ENCODE results near the gene CLN6. TPM values are rescaled to one million over a fixed set of nuclear protein-coding genes. Genes with fewer than 3 reads are reported as not detected.

The CLN6 gene
- total RNA-seq, 2 donors from 2014 or later: 6.4 to 7.4 TPM

DNA sequence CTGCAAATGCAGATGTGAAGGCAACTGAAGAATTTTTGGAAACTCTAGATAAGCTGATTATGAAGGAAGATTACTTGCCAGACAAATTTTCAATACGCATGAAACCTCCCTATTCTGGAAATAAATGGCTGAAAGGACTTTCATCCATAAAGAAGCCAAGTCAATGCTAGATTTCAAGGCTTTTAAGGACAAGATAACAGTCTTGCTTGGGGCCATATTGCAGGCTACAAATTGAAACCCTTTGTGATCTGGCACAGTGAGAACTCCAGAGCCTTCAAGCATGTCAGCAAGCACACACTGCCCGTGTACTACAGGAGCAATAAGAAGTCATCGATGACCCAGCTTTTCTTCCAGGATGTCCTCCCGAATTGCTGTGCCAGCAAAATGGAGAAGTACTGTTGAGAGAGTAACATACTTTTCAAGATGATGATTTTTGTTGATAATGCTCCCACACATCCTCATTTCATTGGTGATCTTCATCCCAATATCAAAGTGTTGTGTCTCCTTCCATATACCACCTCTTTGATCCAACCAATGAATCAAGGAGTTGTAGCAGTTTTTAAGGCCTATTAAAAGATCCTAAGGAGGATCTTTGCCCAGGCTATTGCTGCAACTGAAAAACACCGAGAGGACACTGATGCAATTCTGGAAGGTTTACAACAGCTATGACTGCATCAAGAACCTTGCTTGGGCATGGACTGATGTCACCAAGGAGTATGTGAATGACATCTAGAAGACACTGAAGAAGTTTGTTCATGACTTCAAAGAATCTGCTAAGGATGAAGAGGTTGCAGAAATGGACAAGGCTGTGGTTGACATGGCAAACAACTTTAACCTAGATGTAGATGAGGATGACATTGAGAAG is 44.7 kb downstream of the CLN6 start:
- Histone ChIP-seq H3K9me3 (no peaks in the 10 kb centered on the region), H3K36me3 (peaks cover 45% of the 10 kb centered on the region), H3K4me1 (peaks cover 0 to 31% of the 10 kb centered on the region in 2 donors), H3K27ac (no peak overlapping the region), H3K27me3 (no peaks in the 10 kb centered on the region), H3K4me3 (no peak overlapping the region)
- TF ChIP-seq, protein P1, sequence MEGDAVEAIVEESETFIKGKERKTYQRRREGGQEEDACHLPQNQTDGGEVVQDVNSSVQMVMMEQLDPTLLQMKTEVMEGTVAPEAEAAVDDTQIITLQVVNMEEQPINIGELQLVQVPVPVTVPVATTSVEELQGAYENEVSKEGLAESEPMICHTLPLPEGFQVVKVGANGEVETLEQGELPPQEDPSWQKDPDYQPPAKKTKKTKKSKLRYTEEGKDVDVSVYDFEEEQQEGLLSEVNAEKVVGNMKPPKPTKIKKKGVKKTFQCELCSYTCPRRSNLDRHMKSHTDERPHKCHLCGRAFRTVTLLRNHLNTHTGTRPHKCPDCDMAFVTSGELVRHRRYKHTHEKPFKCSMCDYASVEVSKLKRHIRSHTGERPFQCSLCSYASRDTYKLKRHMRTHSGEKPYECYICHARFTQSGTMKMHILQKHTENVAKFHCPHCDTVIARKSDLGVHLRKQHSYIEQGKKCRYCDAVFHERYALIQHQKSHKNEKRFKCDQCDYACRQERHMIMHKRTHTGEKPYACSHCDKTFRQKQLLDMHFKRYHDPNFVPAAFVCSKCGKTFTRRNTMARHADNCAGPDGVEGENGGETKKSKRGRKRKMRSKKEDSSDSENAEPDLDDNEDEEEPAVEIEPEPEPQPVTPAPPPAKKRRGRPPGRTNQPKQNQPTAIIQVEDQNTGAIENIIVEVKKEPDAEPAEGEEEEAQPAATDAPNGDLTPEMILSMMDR (IDR thresholded peaks at IDR 0.05): no peak
- no peak for DNase-seq (ENCODE audit: low spot score)

DNA sequence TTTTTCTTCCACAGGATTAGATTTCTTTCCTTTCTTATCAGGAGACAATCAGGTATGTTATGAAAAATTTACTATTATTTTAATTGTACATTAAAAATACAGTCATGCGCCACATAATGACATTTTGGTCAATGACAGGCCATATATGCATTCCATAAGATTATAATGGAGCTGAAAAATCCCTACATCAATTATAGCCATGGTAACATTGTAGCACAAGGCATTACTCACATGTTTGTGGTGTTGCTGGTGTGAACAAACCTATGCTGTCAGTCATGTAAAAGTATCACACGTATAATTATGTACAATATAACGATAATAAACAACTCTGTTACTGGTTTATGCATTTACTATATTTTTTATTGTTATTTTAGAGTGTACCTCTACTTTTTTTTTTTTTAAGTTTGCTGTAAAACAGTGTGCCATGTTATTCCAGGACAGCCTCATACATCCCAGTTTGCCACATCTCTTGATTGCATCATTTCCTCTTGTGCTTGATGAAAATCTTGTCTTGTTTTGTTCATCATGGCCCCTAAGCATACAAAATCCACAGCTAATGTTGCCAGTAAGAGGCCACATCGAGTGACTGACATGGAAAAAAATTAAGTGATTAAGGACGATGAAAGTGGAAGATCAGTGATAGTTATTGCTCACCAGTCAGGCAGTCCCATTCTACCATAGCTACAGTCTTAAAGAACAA is 45.8 kb downstream of the CLN6 start:
- H3K27ac ChIP-seq: no peak overlapping the region
- no peaks in the 10 kb centered on the region for H3K27me3 ChIP-seq
- no peak overlapping the region for H3K4me3 ChIP-seq
- no peak for DNase-seq (ENCODE audit: low spot score)
- H3K4me1 ChIP-seq: peaks cover 0 to 31% of the 10 kb centered on the region in 2 donors
- peaks cover 45% of the 10 kb centered on the region for H3K36me3 ChIP-seq
- TF ChIP-seq, protein P1 (IDR thresholded peaks at IDR 0.05): no peak
- no peaks in the 10 kb centered on the region for H3K9me3 ChIP-seq

DNA sequence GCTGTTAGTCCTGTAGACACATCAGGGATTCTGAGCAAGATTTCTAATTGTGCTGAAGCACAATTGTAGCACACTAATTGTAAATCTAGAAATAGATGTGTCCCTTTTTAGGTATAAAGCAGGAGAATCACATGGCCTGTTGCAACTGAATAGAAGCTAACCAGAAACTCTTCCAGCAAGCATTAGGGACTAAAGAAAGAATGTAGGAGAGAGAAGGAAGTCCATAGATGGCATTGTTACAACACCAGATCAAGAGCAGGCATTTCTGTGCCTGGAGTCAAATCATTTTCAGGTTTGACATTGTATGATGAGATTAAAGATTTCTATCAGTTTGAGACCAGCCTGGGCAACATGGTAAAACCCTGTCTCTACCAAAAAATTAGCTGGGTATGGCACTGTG is 51.8 kb downstream of the CLN6 start:
- Histone ChIP-seq H3K27ac (no peak overlapping the region), H3K4me3 (no peak overlapping the region), H3K27me3 (no peaks in the 10 kb centered on the region), H3K9me3 (no peaks in the 10 kb centered on the region), H3K4me1 (peaks cover 0 to 9% of the 10 kb centered on the region in 2 donors), H3K36me3 (peaks cover 45% of the 10 kb centered on the region)
- DNase-seq (ENCODE audit: low spot score): no peak
- TF ChIP-seq, protein P1 (IDR thresholded peaks at IDR 0.05): no peak

DNA sequence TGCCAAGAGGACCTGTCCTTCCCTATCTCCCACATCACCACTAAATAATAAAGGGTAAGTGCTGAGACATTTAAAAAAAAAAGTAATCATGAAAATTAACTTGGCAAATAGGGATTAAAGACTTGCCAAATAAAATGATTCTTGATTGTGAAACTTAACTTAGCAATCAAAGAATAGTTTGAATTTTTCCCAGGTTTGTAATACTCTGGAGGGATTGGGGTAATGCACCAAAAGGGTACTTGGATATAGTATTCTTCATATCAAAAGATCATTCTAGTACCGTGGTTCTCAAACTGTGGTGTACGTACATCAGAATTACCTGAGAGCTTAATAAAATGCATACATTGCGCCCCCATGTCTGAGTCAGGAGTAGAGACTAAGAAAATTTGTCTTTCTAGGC is 52.9 kb downstream of the CLN6 start:
- H3K4me1 ChIP-seq: peaks cover 0 to 9% of the 10 kb centered on the region in 2 donors
- no peaks in the 10 kb centered on the region for H3K9me3 ChIP-seq
- H3K27ac ChIP-seq: no peak overlapping the region
- peaks cover 39% of the 10 kb centered on the region for H3K36me3 ChIP-seq
- no peak overlapping the region for H3K4me3 ChIP-seq
- no peaks in the 10 kb centered on the region for H3K27me3 ChIP-seq
- TF ChIP-seq, protein P1 (IDR thresholded peaks at IDR 0.05): no peak
- no peak for DNase-seq (ENCODE audit: low spot score)

DNA sequence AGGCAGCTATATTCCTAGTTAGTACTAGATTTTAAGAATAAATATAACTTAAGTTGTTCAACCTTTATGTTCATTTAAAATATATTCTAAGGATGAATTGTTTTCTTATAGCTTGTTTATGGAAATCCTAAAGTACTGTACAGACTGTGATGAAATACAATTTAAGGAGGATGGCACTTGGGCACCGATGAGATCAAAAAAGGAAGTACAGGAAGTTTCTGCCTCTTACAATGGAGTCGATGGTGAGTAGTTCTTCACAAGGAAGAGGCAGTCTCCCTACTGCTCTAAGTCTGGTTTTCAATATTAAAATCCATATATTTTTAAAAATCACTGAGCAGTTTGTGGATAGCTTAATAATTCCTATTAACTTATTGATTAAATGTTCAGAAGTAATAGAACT is 54.0 kb downstream of the CLN6 start:
- Histone ChIP-seq H3K9me3 (no peaks in the 10 kb centered on the region), H3K27me3 (no peaks in the 10 kb centered on the region), H3K36me3 (peaks cover 28% of the 10 kb centered on the region), H3K27ac (no peak overlapping the region), H3K4me1 (peaks cover 0 to 9% of the 10 kb centered on the region in 2 donors), H3K4me3 (no peak overlapping the region)
- no peak for DNase-seq (ENCODE audit: low spot score)
- TF ChIP-seq, protein P1 (IDR thresholded peaks at IDR 0.05): no peak
